Progenitor cell of endocrine pancreas (in vitro differentiated cells): Measurements from ENCODE around the gene ZNF410. TPM values are rescaled to one million over a fixed set of nuclear protein-coding genes. Genes with fewer than 3 reads are reported as not detected.
"Not testable (repeated sequence)": the region's sequence is repeated elsewhere in the genome, so short reads cannot be mapped to it uniquely, and the experiment has no call there.

Experiments
- DNase-seq: peaks from one replicate; pipeline ENCODE4 v3.0.0; 2021; ENCODE audit warnings: low spot score; ENCODE audit not compliant: unreplicated experiment
- H3K27ac Mint-ChIP-seq: 2 replicates; pipeline ENCODE4 v1.8.0; 2021; ENCODE audit warnings: mild to moderate bottlenecking, moderate library complexity, mixed read lengths
- H3K27me3 Mint-ChIP-seq: 2 replicates; pipeline ENCODE4 v1.8.0; 2021; ENCODE audit warnings: mixed read lengths
- H3K36me3 Mint-ChIP-seq: 2 replicates; pipeline ENCODE4 v1.8.0; 2022; ENCODE audit warnings: mixed read lengths; ENCODE audit not compliant: insufficient read depth
- H3K4me1 Mint-ChIP-seq: 2 replicates; pipeline ENCODE4 v1.8.0; 2021; ENCODE audit warnings: low read depth, mixed read lengths
- H3K4me3 Mint-ChIP-seq: 2 replicates; pipeline ENCODE4 v1.8.0; 2021; ENCODE audit warnings: low read depth, mild to moderate bottlenecking, moderate library complexity, mixed read lengths
- H3K9me3 Mint-ChIP-seq: 2 replicates; pipeline ENCODE4 v1.8.0; 2021; ENCODE audit warnings: low read depth, mixed read lengths
- CTCF ChIP-seq: fragments of 200-600 bp; sonication (generic); IDR thresholded peaks from one replicate; pipeline ENCODE4 v1.5.0; 2021; ENCODE audit warnings: antibody characterized with exemption, mild to moderate bottlenecking; ENCODE audit not compliant: unreplicated experiment
- total RNA-seq: library from RNA; stranded (reverse); gene quantifications from 2 replicates; pipeline ENCODE4 v1.2.1, GENCODE V29; 2021

ZNF410 gene
- total RNA-seq, 1 donor from 2014 or later: 49.9 TPM

- DNase-seq: no peak
- Mint-ChIP-seq H3K4me1 (no peaks in the 10 kb centered on the region), H3K27me3 (no peaks in the 10 kb centered on the region), H3K36me3 (peaks cover 20% of the 10 kb centered on the region), H3K4me3 (no peak overlapping the region), H3K27ac (no peak overlapping the region), H3K9me3 (no peaks in the 10 kb centered on the region)
- TF ChIP-seq CTCF: no peak
These were observed 9.9 kb downstream of the ZNF410 start for GRCh38 chr14:73896521-73896920.

GRCh38 chr14:73903028-73903427, 16.4 kb downstream of the ZNF410 start:
- no peak for TF ChIP-seq CTCF
- Mint-ChIP-seq H3K9me3 (no peaks in the 10 kb centered on the region), H3K27ac (no peak overlapping the region), H3K4me3 (no peak overlapping the region), H3K4me1 (no peaks in the 10 kb centered on the region), H3K27me3 (no peaks in the 10 kb centered on the region), H3K36me3 (peaks cover 17% of the 10 kb centered on the region)
- DNase-seq: no peak

GRCh38 chr14:73909681-73910080, 23.0 kb downstream of the ZNF410 start:
- no peak for DNase-seq
- Mint-ChIP-seq H3K36me3 (peaks cover 52% of the 10 kb centered on the region), H3K4me3 (no peak overlapping the region), H3K4me1 (peaks cover 2% of the 10 kb centered on the region), H3K27me3 (no peaks in the 10 kb centered on the region), H3K9me3 (peaks cover 9% of the 10 kb centered on the region), H3K27ac (no peak overlapping the region)
- no peak for TF ChIP-seq CTCF

GRCh38 chr14:73913256-73913655, 26.6 kb downstream of the ZNF410 start:
- Mint-ChIP-seq H3K4me1 (peaks cover 2% of the 10 kb centered on the region), H3K4me3 (no peak overlapping the region), H3K27me3 (no peaks in the 10 kb centered on the region), H3K36me3 (peaks cover 45% of the 10 kb centered on the region), H3K9me3 (peaks cover 9% of the 10 kb centered on the region), H3K27ac (no peak overlapping the region)
- no peak for DNase-seq
- no peak for TF ChIP-seq CTCF

GRCh38 chr14:73916324-73916723, 29.7 kb downstream of the ZNF410 start:
- no peak for TF ChIP-seq CTCF
- no peaks in the 10 kb centered on the region for H3K27me3 Mint-ChIP-seq

GRCh38 chr14:73919457-73919856, 32.8 kb downstream of the ZNF410 start:
- not testable (repeated sequence) for H3K4me3 Mint-ChIP-seq, DNase-seq, H3K27ac Mint-ChIP-seq, H3K27me3 Mint-ChIP-seq, H3K9me3 Mint-ChIP-seq, H3K4me1 Mint-ChIP-seq
- H3K36me3 Mint-ChIP-seq: peaks cover 29% of the 10 kb centered on the region

More at GRCh38 chr14:73916324-73916723, 29.7 kb downstream of the ZNF410 start:
- Mint-ChIP-seq H3K27ac (no peak overlapping the region), H3K4me1 (peaks cover 2% of the 10 kb centered on the region), H3K4me3 (no peak overlapping the region), H3K36me3 (peaks cover 33% of the 10 kb centered on the region), H3K9me3 (peaks cover 9% of the 10 kb centered on the region)
- no peak for DNase-seq
